NT2/D1 (cell line): ENCODE data around the gene SV2C.
"Not testable (repeated sequence)": the region's sequence is repeated elsewhere in the genome, so short reads cannot be mapped to it uniquely, and the experiment has no call there.

Source experiments
- DNase-seq: peaks from one replicate; pipeline ENCODE4 v3.0.0-alpha.2; 2011; ENCODE audit warnings: low read depth, low spot score
- H3K27me3 ChIP-seq: 2 replicates; pipeline ENCODE4 v1.6.0; 2011; ENCODE audit warnings: mild to moderate bottlenecking; ENCODE audit not compliant: insufficient read length, insufficient read depth
- H3K36me3 ChIP-seq: 2 replicates; pipeline ENCODE4 v1.6.1; 2011; ENCODE audit warnings: mild to moderate bottlenecking, low read length, mixed read lengths; ENCODE audit not compliant: insufficient read depth, insufficient read length
- H3K4me1 ChIP-seq: 2 replicates; pipeline ENCODE4 v1.5.1; 2011; ENCODE audit not compliant: insufficient read depth, insufficient read length
- H3K4me3 ChIP-seq: 2 replicates; pipeline ENCODE4 v1.5.1; 2011; ENCODE audit warnings: low read depth; ENCODE audit not compliant: insufficient read length
- H3K9ac ChIP-seq: 2 replicates; pipeline ENCODE4 v1.6.0; 2011; ENCODE audit warnings: low read depth; ENCODE audit not compliant: insufficient read length
- H3K9me3 ChIP-seq: 2 replicates; pipeline ENCODE4 v1.5.1; 2011; ENCODE audit warnings: mild to moderate bottlenecking, low read length; ENCODE audit not compliant: insufficient read depth
- SUZ12 ChIP-seq: IDR thresholded peaks from 2 replicates; pipeline ENCODE4 v1.6.1; 2011; ENCODE audit not compliant: insufficient read length, insufficient read depth; ENCODE audit errors: extremely low read depth
- YY1 ChIP-seq: IDR thresholded peaks from 2 replicates; pipeline ENCODE4 v1.6.1; 2011; ENCODE audit not compliant: insufficient read length, insufficient read depth
- ZNF274 ChIP-seq: IDR thresholded peaks from 2 replicates; pipeline ENCODE4 v1.6.1; 2011; ENCODE audit warnings: mild to moderate bottlenecking, low read depth, low read length

SV2C gene

DNA sequence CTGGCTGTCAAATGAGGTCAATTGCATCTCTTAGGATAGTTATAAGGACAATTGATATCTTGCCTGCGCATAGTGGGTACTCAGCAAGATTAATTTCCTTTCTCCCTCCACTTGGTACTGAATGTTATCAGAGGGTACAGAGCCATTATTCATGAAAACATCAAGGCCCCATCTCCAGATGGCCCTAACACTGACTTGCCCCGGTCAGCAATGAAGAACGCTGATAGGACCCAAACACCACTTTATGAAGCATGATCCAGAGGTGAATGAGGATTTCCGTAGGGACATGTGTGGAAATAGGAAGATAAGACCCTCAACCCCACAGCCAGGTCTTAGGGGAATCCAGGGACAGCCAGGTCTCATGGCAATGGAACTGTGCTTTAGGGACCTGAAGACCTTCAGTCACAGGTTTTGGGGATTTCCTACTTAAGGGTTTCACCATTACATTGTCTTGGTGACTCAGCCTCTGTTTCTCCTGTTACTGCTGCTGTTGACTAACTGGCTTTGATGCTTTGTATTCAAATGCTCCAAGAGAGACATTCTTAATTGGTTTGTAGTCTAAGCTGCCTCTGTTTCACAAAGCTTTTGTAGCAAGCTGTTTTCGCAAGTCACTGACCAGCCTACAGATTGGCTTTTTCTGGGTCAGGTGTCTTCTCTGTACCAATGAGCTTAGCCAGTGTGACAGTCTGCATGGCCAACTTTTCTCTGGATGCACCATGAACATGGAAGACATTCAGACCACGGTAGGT, 284.6 kb downstream of the SV2C start:
- no peaks in the 10 kb centered on the region for H3K36me3 ChIP-seq
- no peaks in the 10 kb centered on the region for H3K4me1 ChIP-seq
- H3K4me3 ChIP-seq = no peak overlapping the region
- TF ChIP-seq SUZ12 (no peak), ZNF274 (no peak)
- no peak for DNase-seq
- no peaks in the 10 kb centered on the region; the same call in 1 of the 2 replicates for H3K9me3 ChIP-seq
- H3K9ac ChIP-seq = no peak overlapping the region
- H3K27me3 ChIP-seq = no peaks in the 10 kb centered on the region

DNA sequence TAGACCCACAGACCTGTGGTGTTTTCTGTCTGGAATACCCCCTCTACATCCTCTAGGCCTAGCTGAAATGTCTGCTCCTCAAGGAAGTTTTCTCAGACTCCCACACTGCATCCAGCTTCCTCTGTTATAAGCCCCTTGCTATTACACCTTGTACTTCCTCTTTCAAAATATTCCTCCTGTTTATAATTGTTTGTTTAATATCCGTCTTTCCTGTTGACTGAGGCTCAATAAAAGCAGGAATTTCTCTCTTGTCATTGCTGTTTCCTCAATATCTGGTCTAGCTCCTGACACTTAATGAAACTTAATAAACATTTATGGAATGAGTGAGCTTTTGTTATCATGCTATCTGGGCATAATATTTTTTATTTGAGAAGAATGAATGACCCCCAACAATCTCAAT, 285.8 kb downstream of the SV2C start:
- no peaks in the 10 kb centered on the region; the same call in 1 of the 2 replicates for H3K9me3 ChIP-seq
- H3K4me3 ChIP-seq = no peak overlapping the region
- DNase-seq = no peak
- H3K9ac ChIP-seq = no peak overlapping the region
- H3K27me3 ChIP-seq = no peaks in the 10 kb centered on the region
- TF ChIP-seq ZNF274 = no peak
- no peak for TF ChIP-seq SUZ12
- TF ChIP-seq YY1 = no peak
- H3K4me1 ChIP-seq = no peaks in the 10 kb centered on the region
- no peaks in the 10 kb centered on the region for H3K36me3 ChIP-seq

DNA sequence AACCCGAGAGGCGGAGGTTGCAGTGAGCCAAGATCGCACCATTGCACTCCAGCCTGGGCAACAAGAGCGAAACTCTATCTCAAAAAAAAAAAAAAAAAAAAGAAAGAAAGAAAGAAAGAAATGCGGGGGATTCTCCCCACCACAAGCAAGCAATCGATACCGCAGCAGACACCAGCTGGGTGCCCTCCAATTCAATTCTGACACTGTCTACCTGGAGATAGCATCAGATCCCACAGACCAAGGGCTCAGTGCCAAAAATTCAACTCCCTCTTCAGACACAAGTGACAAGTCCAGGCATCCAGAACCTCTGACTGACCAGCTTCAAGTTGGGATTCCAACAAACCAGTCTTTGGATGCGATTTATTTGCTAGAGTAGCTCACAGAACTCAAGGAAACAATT, 286.5 kb downstream of the SV2C start:
- not testable (repeated sequence) for H3K27me3 ChIP-seq, H3K36me3 ChIP-seq, DNase-seq, H3K4me1 ChIP-seq, H3K9ac ChIP-seq, H3K9me3 ChIP-seq, H3K4me3 ChIP-seq

DNA sequence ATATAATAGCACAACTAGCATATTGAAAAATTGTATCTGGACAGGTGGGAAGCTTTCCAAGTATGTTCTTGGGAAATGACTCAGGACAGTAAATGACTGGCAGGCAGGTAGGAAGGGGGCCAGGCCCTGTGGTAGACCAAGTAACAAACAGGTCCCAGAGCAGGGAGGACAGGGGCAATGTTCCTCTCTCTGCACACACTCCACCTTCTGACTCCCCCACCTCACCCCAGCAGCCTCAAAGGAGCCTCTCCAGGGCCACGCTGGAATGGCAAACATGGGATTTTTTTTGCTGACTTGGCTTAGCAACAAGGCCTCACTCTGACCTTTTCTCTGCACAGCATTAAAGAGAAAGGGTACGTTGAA, 288.8 kb downstream of the SV2C start:
- Histone ChIP-seq H3K27me3 (no peaks in the 10 kb centered on the region), H3K9me3 (no peaks in the 10 kb centered on the region; the same call in 1 of the 2 replicates), H3K36me3 (no peaks in the 10 kb centered on the region), H3K9ac (no peak overlapping the region), H3K4me3 (no peak overlapping the region), H3K4me1 (no peaks in the 10 kb centered on the region)
- TF ChIP-seq YY1 (no peak), SUZ12 (no peak), ZNF274 (no peak)
- no peak for DNase-seq

DNA sequence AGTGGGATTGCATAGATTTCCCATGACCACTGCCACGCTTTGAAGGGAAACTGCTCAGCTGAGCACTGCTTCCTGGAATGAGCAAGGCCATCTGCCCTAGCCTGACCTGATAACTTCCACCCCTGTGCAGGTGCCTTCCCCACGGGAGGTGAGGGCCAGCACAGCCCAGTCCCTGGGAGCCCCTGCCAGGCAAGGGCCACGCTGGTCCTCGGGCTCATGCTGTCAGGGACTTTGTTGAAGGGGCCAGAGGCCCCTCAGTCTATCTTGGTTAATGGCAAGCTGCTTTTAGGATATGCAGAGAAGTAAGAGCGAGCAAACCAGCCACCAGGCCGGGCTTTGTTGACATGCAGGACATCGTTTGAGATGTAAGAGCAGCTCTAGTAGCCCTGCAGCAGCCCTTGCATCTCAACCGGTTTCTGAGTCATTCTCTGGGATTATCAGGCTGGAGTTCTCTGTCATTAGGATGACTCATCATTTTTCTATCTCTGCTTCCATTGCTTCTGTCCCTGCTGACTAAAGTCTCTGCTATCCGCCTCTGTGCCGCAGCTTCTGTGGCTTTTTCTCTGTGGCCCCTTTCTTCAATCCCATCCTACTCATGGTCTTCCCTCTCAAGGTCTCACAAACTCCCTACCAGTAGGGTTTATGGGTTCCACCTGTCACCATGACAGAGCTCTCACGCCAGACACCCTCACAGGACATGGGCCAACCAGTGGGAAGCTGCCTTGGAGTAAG, 289.3 kb downstream of the SV2C start:
- TF ChIP-seq ZNF274 (no peak), YY1 (no peak), SUZ12 (no peak)

DNA sequence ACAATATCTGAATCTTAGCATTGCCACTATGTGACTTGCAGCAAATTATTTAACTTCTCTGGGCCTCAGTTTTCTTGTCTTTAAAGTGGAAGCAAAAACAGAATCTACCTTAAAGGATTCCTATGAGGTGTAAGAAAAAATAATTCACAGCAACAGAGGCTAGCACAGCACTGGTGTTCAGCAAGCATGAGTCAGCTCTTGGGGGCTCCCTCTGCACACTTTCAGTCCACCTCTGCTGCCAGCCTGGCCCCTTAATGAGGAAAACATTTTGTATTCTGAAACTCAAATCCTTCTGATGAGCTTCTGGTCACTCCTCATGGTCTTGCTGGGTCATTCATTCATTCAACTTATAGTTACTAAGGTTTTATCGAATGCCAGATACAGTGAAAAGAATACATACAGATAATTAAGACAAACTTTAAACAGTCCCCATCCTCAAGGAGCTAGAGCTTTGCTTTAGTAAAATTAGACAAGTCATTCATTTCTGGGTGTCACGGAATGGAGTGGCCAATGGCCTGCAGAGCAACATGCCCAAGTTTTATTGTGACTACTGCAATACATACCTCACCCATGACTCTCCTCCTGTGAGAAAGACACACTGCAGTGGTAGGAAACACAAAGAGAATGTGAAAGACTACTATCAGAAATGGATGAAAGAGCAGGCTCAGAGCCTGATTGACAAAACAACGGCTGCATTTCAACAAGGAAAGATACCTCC, 293.1 kb downstream of the SV2C start:
- no peaks in the 10 kb centered on the region for H3K36me3 ChIP-seq
- DNase-seq = no peak
- no peaks in the 10 kb centered on the region for H3K4me1 ChIP-seq
- H3K9me3 ChIP-seq = no peaks in the 10 kb centered on the region
- TF ChIP-seq ZNF274 = no peak
- H3K9ac ChIP-seq = no peak overlapping the region
- H3K4me3 ChIP-seq = no peak overlapping the region
- no peaks in the 10 kb centered on the region for H3K27me3 ChIP-seq

More for the DNA sequence above, 289.3 kb downstream of the SV2C start:
- no peaks in the 10 kb centered on the region for H3K27me3 ChIP-seq
- H3K4me3 ChIP-seq = no peak overlapping the region
- H3K9ac ChIP-seq = no peak overlapping the region
- DNase-seq = no peak
- no peaks in the 10 kb centered on the region; the same call in 1 of the 2 replicates for H3K9me3 ChIP-seq
- H3K36me3 ChIP-seq = no peaks in the 10 kb centered on the region
- H3K4me1 ChIP-seq = no peaks in the 10 kb centered on the region

DNA sequence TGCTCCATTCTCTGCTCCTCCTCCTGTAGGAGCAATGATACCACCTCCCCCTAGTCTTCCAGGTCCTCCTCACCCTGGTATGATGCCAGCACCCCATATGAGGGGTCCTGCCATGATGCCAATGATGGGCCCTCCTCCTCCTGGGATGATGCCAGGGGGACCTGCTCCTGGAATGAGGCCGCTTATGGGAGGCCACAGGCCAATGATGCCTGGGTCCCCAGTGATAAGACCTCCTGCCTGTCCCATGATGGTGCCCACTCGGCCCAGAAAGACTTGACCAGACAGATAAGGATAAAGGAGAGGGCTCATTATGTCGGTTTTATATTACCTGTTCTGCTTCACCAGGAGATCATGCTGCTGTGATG, 293.7 kb downstream of the SV2C start:
- Histone ChIP-seq H3K9ac (no peak overlapping the region), H3K4me1 (no peaks in the 10 kb centered on the region), H3K27me3 (no peaks in the 10 kb centered on the region), H3K4me3 (no peak overlapping the region), H3K9me3 (no peaks in the 10 kb centered on the region), H3K36me3 (no peaks in the 10 kb centered on the region)
- TF ChIP-seq SUZ12 (no peak), YY1 (no peak), ZNF274 (no peak)
- no peak for DNase-seq
